Sigmoid colon (tissue), 7 donors: Measurements from ENCODE around the gene TCEANC2. TPM values are rescaled to one million over a fixed set of nuclear protein-coding genes. Genes with fewer than 3 reads are reported as not detected.

Experiments
- DNase-seq: peaks from one replicate; pipeline ENCODE4 v3.0.0-alpha.2; 2019
- H3K27ac ChIP-seq, 4 donors: fragments of 200-600 bp; sonication (generic); one replicate each; pipeline ENCODE4 v1.5.1; 2016 to 2019; ENCODE audit warnings: mild to moderate bottlenecking in 1 of 4
- H3K27me3 ChIP-seq, 3 donors: fragments of 200-600 bp; sonication (generic); one replicate each; pipeline ENCODE4 v1.5.1; 2019; ENCODE audit warnings: mild to moderate bottlenecking in 1 of 3
- H3K36me3 ChIP-seq, 4 donors: fragments of 200-600 bp; sonication (generic); one replicate each; pipeline ENCODE4 v1.5.1; 2016 to 2019
- H3K4me1 ChIP-seq, 4 donors: fragments of 200-600 bp; sonication (generic); one replicate each; pipeline ENCODE4 v1.5.1; 2017 to 2019
- H3K4me3 ChIP-seq, 4 donors: fragments of 200-600 bp; sonication (generic); one replicate each; pipeline ENCODE4 v1.5.1; 2017 to 2019; ENCODE audit warnings: mild to moderate bottlenecking in 2 of 4, moderate library complexity in 1 of 4
- H3K9me3 ChIP-seq, 4 donors: fragments of 200-600 bp in 3 of 4; sonication (generic) in 3 of 4; one replicate each; pipeline versions ENCODE4 v1.5.1 to v1.6.1; 2013 to 2019
- EP300 ChIP-seq, 4 donors: sonication (generic); formaldehyde crosslinking; IDR thresholded peaks; one replicate each; pipeline ENCODE4 v1.6.1; 2017; ENCODE audit warnings: antibody characterized with exemption in 4 of 4
- POLR2A ChIP-seq, 2 donors: fragments of 450-650 bp; IDR thresholded peaks; one replicate each; pipeline ENCODE4 v1.6.1; 2016; ENCODE audit warnings: antibody characterized with exemption in 2 of 2, mild to moderate bottlenecking in 2 of 2, moderate library complexity in 2 of 2
- POLR2AphosphoS5 ChIP-seq, 4 donors: sonication (generic); formaldehyde crosslinking; IDR thresholded peaks; one replicate each; pipeline ENCODE4 v1.6.1; 2017; ENCODE audit warnings: antibody characterized with exemption in 4 of 4
- WGBS, 2 donors: extraction: QIAGEN DNeasy Blood & Tissue Kit; methylation state at CpG; one replicate each; pipeline ENCODE4 v1.1.7; 2013; 5-methylcytosine and 5-hydroxymethylcytosine counted together
- intact Hi-C: fragments of 100-400 bp; cut with DNase I; formaldehyde crosslinking; loops from one replicate; pipeline ENCODE4 v1.15.1; 2023
- polyA plus RNA-seq, 3 donors: library from polyadenylated mRNA; stranded (reverse); fragments of 200-250 nt; gene quantifications; one replicate each; pipeline ENCODE4 v1.2.3, GENCODE V29; 2013
- total RNA-seq, 4 donors: library from RNA; depleted of rRNA; stranded (reverse); fragments of >200 nt; gene quantifications; one replicate each; pipeline ENCODE4 v1.1.0, GENCODE V29; 2016
- TF ChIP-seq, protein P1 (sequence below), 4 experiments: fragments of 450-650 bp in 3 of 4; fragments of 200-600 bp in 1 of 4; IDR thresholded peaks; one replicate each; pipeline ENCODE4 v1.5.1; 2016 to 2019; ENCODE audit warnings: antibody characterized with exemption in 4 of 4, mild to moderate bottlenecking in 3 of 4, moderate library complexity in 2 of 4
- donor health status: healthy with polysubstance abuse.
- donor health status: Bipolar disorder and iron deficiency.
- donor health status: healthy.

Gene TCEANC2
- total and polyA plus RNA-seq, 7 donors = 1.8 to 6.9 (median 6.1) TPM

DNA sequence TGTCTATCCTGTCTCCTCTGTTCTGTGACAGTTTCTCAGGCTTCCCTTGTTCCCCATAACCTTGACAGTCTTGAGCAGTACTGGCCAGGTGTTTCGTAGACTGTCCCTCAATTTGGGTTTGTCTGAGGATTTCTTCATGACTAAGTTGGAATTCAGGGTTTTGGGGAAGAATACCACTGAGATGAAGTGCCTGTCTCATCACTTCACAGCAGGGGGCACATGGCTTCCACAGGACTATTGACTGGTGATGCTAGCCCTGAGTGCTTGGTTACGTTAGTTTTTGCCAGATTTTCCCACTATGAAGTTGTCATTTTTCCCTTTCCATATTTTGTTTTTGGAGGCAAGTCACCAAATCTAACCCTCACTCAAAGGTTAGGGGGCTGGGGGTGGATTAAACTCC, 53.7 kb downstream of the TCEANC2 start:
- intact Hi-C loops = no loop called here
- Histone ChIP-seq H3K4me3 (no peak overlapping the region), H3K27me3 (no peaks in the 10 kb centered on the region), H3K4me1 (peaks cover 0 to 7% (median 0%) of the 10 kb centered on the region in 4 donors), H3K9me3 (no peaks in the 10 kb centered on the region), H3K36me3 (no peaks in the 10 kb centered on the region), H3K27ac (no peak overlapping the region)
- no peak for TF ChIP-seq POLR2A (IDR thresholded peaks at IDR 0.05)
- no peak for TF ChIP-seq EP300 (IDR thresholded peaks at IDR 0.05)
- TF ChIP-seq, protein P1, sequence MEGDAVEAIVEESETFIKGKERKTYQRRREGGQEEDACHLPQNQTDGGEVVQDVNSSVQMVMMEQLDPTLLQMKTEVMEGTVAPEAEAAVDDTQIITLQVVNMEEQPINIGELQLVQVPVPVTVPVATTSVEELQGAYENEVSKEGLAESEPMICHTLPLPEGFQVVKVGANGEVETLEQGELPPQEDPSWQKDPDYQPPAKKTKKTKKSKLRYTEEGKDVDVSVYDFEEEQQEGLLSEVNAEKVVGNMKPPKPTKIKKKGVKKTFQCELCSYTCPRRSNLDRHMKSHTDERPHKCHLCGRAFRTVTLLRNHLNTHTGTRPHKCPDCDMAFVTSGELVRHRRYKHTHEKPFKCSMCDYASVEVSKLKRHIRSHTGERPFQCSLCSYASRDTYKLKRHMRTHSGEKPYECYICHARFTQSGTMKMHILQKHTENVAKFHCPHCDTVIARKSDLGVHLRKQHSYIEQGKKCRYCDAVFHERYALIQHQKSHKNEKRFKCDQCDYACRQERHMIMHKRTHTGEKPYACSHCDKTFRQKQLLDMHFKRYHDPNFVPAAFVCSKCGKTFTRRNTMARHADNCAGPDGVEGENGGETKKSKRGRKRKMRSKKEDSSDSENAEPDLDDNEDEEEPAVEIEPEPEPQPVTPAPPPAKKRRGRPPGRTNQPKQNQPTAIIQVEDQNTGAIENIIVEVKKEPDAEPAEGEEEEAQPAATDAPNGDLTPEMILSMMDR (IDR thresholded peaks at IDR 0.05) = no peak
- TF ChIP-seq POLR2AphosphoS5 (IDR thresholded peaks at IDR 0.05) = no peak
- WGBS, 2 donors = 81 to 84% methylated on average over 2 of the region's 2 CpGs
- DNase-seq = no peak

DNA sequence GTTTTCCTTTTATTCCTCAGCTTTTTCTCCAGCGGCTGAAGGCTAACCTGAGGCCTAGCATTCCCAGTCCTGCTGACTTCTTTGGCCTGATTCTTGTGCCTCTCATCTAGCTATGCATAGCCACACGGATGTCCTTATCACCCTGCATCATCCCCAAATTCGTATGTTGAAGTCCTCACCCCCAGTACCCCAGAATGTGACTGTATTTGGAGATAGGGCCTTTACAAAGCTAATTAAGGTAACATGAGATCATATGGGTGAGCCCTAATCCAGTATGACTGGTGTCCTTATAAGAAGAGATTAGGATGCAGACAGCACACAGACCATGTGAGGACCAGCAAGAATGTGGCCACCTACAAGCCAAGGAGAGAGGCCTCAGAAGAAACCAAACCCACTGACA, 54.7 kb downstream of the TCEANC2 start:
- 93% methylated on average over 3 of the region's 3 CpGs for WGBS, 2 donors
- Histone ChIP-seq H3K9me3 (no peaks in the 10 kb centered on the region), H3K36me3 (no peaks in the 10 kb centered on the region), H3K27me3 (no peaks in the 10 kb centered on the region), H3K27ac (no peak overlapping the region), H3K4me1 (peaks cover 0 to 7% (median 0%) of the 10 kb centered on the region in 4 donors), H3K4me3 (no peak overlapping the region)
- DNase-seq = no peak
- no peak for TF ChIP-seq POLR2AphosphoS5 (IDR thresholded peaks at IDR 0.05)
- TF ChIP-seq POLR2A (IDR thresholded peaks at IDR 0.05) = no peak
- no peak for TF ChIP-seq EP300 (IDR thresholded peaks at IDR 0.05)
- TF ChIP-seq, protein P1 (IDR thresholded peaks at IDR 0.05) = no peak
- intact Hi-C loops = no loop called here

DNA sequence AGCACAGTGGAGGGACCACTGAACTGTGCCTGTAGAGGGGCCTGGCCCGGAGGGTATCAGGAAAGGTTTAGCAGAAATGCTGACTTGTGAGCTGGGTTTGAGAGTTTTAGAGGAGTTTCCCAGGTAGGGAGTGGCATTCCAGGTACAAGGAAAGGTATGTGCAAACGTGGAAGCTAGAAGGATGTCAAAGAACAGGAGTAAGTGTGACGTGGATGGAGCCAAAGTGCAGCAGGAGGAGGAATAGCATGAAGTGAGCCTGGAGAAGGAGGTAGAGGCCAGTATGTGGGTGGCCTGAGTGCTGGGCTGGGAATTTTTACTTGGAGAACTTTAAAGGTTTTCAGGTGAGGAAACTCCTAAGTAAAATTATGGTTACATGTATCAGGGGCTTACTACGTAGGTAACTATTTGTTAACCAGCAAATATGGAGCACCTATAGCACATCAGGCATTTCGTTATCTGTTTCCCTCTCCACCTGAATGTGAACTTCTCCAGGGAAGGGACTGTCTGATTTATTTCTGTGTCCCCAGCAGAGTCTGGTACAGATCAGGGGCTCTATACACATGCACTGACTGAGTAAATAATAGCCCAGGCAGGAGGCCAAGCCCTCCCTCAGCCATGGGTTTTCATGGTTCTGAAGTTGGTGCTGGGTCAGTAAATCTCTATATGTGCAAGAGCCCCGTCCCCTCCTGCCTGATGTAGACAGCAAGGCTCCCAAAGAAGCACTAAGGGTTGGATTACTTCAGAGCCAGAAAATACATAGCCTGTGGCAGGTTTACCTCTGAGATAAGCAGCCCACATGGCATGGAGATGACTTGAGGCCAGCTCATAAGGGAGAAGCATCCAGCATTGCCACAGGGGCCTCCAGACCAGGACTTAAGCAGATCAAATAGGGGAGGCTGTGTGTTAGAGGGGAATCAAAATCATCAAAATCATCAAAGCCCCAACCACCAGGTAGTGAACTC, 56.0 kb downstream of the TCEANC2 start:
- H3K27me3 ChIP-seq = no peaks in the 10 kb centered on the region
- TF ChIP-seq, protein P1 (IDR thresholded peaks at IDR 0.05) = no peak
- no peak for TF ChIP-seq POLR2AphosphoS5 (IDR thresholded peaks at IDR 0.05)
- TF ChIP-seq EP300 (IDR thresholded peaks at IDR 0.05) = no peak
- no peak for TF ChIP-seq POLR2A (IDR thresholded peaks at IDR 0.05)
- no peak overlapping the region for H3K27ac ChIP-seq
- H3K9me3 ChIP-seq = no peaks in the 10 kb centered on the region
- peaks cover 0 to 7% (median 0%) of the 10 kb centered on the region in 4 donors for H3K4me1 ChIP-seq
- H3K4me3 ChIP-seq = no peak overlapping the region
- intact Hi-C loops = no loop called here
- 65 to 83% methylated on average over 6 of the region's 6 CpGs for WGBS, 2 donors
- no peaks in the 10 kb centered on the region for H3K36me3 ChIP-seq
- no peak for DNase-seq

DNA sequence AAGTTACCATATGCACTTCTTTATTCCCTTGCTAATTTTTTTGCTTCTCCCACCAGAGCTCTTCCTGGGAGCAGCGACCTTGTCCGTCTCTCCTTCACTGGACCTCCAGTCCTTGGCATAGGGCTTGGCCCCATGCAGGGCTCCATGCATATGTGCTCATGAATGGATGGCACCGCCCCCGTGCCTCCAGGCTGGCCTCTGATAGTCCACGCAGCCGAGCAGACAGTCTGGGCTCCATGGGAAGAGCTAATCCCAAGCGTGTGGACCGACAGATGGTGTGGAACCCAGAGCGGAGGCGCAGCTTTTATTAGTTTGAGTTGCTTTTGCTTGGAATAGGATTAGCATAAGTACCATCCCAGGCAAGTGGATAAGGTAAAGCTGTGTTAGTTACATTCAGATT, 57.6 kb downstream of the TCEANC2 start:
- Histone ChIP-seq H3K4me3 (no peak overlapping the region), H3K27ac (no peak overlapping the region), H3K36me3 (no peaks in the 10 kb centered on the region), H3K4me1 (peaks cover 0 to 7% (median 0%) of the 10 kb centered on the region in 4 donors), H3K27me3 (no peaks in the 10 kb centered on the region), H3K9me3 (no peaks in the 10 kb centered on the region)
- TF ChIP-seq, protein P1 (IDR thresholded peaks at IDR 0.05) = no peak
- TF ChIP-seq POLR2A (IDR thresholded peaks at IDR 0.05) = no peak
- 90 to 94% methylated on average over 10 of the region's 10 CpGs for WGBS, 2 donors
- no peak for DNase-seq
- intact Hi-C loops = no loop called here
